Cortex of kidney (tissue), 1 donor: ENCODE measurements around the gene DNAJC3.
"Not testable (repeated sequence)": the region's sequence is repeated elsewhere in the genome, so short reads cannot be mapped to it uniquely, and the experiment has no call there.

Source experiments
- DNase-seq: peaks from one replicate; lab custom pipeline; 2025; lab: John Stamatoyannopoulos, UW

Gene DNAJC3

DNA sequence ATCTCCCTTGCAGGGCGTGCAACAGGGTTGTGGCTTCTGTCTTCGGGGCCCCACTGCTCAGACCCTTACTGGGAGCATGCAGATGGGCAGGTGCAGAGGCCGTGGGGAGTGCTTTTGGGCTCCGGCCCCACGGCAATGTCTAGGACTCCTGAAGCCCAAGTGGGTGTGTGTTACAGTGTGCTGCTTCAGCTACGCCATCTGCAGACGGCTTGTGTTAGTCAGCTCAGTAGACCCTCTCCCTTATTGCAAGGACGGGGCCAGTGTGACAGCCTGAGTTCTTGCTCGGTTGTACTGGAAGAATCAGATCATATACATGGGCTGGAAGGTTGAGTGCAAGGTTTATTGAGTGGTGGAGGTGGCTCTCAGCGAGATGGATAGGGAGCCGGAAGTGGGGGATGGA, 39.3 kb downstream of the DNAJC3 start:
- no peak for DNase-seq

DNA sequence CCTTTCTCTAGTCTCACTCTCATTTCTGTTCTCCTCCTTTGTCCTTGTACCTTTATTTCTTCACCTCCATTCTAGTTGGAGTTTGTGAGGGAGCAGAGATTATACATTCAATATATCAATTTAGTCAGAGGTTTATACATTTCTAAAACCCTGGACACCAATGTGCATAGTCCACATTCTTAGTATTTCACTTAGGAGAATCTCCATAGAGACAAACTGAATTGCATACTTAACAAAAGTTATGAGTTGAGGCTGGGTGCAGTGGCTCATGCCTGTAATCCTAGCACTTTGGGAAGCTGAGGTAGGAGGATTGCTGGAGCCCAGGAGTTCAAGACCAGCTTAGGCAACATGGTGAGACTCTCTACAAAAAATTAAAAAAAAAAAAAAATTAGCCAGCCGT, 45.3 kb downstream of the DNAJC3 start:
- no peak for DNase-seq

DNA sequence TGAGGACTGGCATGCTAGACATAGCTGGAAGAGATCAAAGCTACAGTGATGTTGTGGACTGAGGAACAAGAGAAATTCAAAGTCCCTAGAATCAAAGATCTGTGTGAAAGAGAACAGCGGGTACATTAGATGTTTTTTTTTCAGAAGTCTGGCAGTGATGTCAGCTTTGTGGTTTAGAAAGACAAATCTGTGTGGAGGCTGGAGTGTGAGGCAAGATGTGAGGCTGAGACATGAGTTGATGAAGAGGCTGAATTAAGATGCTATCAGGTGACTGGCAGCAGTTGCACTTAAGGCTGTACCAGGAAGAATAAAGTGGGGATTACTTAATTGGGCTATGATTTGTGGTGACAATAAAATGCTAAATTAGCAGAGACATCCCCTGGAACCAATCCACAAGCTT, 46.5 kb downstream of the DNAJC3 start:
- DNase-seq, result no peak

DNA sequence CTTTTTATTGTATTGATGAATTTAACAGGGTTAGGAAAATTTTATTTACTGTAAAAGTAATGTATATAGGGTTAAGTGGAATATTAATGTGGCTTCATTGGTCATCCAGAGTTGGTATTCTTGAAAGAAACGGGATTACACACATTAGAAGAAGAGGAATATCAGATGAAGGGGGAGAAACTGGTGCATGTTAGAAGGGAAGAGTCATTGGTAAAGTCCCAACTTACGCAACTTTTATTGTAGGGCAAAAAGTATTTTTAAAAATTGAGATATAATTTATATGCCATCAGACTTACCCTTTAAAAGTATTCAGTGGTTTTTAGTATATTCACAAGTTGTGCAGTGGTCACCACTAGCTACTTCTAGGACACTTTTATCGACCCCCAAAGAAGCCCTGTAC, 47.3 kb downstream of the DNAJC3 start:
- no peak for DNase-seq

DNA sequence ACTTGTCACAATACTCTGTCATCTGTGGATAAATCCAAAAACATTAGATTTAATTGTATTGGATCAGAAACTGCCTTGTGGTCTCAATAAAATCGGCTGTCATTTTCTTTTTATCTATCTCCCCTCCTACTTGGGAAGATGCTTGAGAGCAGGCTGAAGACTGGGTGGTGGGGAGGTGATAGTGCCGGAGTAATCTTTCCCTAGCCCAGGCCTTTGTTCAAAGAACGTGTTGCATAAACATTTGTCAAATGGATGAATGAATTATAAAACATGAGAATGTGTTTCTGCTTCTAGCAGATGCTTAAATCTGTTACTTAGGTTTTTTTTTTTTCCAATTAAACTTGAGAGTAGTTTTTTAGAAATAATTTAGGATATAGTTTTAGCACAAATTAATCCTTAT, 49.9 kb downstream of the DNAJC3 start:
- DNase-seq, result no peak

DNA sequence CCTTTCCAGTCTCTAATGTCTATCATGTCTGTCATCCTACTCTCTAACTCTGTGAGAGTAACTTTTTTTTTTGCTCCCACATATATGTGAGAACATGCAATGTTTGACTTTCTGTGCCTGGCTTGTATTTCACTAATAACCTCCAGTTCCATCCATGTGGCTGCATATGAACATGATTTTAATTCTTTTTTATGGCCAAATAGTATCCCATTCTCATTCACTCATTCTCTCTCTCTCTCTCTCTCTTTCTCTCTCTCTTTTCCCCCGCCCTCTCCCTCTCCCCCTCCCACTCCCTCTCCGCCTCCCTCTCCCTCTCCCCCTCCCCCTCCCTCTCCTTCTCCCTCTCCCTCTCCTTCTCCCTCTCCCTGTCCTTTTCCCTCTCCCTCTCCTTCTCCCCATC, 52.0 kb downstream of the DNAJC3 start:
- DNase-seq, result no peak

DNA sequence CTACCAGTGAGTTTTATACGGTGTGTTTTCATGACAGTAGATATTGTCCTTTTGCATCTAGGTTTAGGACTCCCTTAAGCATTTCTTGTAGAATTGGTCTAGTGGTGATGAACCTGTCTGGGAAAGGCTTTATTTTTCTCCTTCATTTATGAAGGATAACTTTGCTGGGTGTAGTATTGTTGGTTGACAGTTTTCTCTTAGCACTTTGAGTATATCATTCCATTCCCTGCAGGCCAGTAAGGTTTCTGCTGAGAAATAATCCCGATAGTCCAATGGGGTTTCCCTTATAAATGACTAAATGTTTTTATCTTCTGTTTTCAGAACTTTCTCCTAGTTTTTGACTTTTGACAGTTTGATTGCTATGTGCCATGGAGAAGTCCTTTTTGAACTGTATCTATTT, 57.2 kb downstream of the DNAJC3 start:
- DNase-seq, result no peak

DNA sequence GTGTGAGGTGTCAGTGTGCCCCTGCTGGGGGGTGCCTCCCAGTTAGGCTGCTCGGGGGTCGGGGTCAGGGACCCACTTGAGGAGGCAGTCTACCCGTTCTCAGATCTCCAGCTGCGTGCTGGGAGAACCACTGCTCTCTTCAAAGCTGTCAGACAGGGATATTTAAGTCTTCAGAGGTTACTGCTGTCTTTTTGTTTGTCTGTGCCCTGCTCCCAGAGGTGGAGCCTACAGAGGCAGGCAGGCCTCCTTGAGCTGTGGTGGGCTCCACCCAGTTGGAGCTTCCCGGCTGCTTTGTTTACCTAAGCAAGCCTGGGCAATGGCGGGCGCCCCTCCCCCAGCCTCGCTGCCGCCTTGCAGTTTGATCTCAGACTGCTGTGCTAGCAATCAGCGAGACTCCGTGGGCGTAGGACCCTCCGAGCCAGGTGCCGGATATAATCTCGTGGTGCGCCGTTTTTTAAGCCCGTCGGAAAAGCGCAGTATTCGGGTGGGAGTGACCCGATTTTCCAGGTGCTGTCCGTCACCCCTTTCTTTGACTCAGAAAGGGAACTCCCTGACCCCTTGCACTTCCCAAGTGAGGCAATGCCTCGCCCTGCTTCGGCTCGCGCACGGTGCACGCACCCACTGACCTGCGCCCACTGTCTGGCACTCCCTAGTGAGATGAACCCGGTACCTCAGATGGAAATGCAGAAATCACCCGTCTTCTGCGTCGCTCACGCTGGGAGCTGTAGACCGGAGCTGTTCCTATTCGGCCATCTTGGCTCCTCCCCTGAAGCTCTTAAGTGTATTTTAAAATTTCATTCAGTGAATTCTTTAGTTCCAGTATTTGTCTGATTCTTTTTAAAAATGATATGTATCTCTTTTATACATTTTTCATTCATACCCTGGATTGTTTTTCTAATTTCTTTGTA, 63.4 kb downstream of the DNAJC3 start:
- DNase-seq, result not testable (repeated sequence)

DNA sequence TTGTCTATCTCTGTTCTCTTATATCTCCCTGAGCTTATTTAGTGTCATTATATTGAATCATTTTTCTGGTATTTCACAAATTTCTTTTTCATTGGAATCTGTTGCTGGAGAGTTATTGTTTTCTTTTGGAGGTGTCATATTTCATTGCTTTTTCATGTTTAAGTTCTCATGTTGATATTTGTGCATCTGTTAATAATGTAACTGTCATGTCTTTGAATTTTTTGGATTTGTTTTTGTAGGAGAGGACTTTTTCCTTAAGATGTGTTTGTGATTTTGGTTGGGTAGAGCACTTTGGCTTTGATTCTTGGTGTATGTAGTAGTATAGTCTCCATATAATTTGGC, 64.0 kb downstream of the DNAJC3 start:
- DNase-seq, result no peak

DNA sequence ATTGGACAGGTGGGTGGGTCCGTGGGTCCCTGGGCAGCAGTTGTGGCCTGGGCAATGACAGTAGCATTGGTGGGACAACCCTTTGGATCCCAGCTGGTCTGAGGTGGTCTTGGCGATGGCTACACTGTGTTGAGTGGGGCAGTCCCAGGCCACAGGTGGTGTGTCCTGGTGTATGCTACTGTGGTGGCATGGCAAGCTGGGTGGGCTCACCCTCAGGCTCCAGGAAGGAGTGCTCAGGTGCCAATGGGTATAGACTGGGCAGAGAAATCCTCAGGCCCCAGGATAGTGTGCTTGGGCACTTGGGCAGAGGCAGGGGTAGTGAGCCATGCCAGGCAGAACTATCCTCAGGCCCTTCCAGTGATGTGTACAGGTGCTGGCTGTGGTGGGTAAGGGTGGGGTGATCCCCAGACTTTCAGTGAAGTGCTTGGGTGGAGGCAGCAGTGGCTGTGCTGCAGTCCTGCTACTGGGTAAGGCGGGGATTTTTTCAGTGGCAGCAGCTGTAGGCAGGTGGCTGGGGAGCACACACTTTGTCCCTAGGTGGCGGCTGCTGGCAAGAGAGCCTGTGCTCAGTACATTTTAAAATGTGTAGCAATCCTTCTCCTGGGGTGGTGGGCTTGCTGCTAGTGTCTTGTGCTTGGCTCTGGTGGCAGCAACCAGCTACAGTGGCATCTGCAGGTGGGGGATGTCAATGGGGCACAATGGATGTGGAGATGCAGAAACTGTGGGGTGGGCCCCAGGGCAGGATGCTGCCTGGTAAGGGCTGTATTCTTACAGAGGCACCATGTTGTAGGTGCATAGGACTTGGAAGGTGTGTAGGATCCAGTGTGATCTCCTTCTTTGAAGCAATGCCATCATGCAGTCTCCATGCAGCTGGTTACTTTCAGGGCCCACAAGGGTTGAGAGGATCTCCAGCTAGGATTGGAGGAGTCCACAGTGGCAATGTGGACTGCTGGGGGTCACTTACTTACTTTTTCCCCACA, 64.9 kb downstream of the DNAJC3 start:
- no peak for DNase-seq

DNA sequence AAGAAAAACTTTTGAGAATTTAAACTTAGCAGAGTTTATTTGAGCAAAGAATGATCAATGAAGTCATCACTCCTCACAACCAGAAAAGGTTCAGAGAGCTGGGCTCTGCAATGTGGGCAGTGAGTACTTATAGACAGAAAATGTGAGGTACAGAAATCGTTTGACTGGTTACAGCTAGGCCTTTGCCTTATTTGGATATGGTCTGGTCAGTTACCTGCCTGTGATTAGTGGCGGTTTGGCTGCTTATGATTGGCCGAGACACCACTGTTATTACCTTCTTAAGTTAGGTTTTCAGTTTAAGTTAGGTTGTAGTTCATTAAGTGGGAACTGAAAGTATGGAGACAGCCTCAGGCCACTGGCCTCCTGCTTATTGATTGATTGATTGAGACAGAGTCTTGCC, 66.3 kb downstream of the DNAJC3 start:
- no peak for DNase-seq

DNA sequence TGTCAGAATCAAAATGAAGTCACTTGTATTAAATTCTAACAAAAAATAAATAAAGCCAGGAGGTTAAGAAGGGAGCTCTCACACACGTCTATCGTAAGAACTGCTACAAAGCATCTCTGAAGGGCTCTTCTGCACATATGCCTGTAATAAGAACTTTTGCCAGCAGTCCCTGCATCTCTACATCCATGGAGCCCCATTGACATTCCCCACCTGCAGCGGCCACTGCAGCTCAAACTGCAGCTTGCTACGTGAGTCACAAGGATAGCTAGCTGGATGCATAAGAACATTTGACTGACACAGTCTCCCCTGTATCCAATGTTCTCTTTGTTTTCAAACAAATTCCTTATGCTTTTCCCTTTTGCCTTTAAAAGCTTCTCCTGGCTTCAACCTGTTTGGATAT, 68.3 kb downstream of the DNAJC3 start:
- no peak for DNase-seq

DNA sequence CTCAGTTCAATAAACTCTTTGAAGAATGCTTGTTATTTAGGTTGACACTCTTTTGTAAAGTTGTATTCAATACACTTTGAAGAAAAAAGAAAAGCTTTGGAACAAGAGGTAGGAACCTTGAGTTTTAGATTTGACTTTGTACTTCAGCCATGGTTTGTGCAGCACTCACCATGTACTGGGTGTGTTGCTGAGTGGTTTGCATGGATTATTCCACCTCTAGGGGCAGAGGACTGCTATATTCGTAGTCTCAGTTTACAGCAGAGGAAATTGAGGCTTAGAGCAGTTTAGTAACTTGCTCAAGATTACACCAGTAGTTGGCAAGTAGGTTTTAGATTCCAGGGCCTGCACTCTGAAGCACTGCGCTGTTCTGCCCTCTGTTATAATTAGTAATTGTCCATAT, 68.8 kb downstream of the DNAJC3 start:
- no peak for DNase-seq

DNA sequence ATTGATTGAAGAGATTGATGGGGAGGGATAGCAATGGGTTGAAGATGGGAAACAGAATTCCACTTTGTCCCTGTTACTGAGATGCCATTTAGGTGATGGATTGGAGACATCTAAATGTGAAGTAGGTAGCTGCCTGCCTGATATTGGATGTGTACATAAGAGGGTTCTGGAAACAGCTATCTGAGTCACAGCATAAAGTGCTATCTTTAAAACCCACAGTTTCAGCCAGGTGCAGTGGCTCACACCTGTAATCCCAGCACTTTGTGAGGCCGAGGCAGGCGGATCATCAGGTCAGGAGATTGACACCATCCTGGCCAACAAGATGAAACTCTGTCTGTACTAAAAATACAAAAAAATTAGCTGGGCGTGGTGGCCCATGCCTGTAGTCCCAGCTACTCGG, 72.6 kb downstream of the DNAJC3 start:
- no peak for DNase-seq

DNA sequence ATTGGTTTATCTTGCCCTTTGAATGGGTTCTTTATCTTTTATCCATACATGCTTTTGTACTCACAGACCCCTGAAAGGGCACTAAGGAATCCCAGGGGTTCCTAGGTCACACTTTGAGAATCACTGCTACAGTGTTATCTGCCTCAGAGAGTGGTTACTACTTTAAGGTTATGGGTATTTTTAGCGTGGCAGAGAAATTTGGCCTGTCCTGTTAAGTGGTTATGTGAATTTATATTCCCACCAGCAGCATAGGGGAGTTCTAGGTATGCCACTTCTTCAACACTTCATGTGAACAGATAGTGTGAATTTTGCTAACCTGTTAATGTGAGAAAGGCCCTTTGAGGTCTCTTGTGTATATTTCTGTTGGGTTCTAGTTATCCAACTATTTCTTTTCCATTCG, 75.7 kb downstream of the DNAJC3 start:
- DNase-seq, result no peak

DNA sequence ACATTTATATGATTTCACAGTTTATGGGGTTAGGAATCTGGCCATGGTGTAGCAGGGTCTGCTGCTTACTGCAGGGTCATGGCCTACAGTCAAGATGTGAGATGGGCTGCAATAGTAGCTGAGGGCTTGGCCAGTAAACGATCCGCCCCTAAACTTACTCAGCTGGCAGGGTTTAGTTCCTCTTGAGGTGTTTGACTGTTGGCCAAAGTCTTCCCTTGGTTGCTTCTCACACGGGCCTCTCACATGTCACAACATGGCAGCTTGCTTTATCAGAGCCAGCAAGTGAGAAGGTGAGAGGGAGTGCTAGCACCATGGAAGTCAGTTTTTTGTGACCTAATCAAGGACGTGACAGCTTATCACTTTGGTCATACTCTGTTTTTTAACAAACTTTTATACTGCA, 77.1 kb downstream of the DNAJC3 start:
- no peak for DNase-seq

DNA sequence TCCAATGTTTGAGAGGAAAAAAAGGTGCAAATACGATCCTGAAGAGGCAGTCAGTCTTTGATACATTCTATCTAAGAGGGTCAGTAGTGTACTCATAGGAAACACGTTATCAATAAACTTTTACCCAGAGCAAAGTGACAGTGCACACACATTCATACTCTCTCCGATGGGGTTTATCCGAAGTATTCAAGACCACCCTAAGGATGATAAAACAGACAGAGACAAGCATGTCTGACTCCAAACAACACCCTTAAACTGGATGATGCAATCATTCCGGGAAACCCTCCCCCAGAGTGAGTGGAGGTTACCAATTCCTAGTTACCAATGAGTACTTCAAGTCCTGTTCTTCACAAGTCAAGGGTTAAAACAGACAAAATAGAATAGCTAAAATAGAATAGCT, 79.1 kb downstream of the DNAJC3 start:
- no peak for DNase-seq

DNA sequence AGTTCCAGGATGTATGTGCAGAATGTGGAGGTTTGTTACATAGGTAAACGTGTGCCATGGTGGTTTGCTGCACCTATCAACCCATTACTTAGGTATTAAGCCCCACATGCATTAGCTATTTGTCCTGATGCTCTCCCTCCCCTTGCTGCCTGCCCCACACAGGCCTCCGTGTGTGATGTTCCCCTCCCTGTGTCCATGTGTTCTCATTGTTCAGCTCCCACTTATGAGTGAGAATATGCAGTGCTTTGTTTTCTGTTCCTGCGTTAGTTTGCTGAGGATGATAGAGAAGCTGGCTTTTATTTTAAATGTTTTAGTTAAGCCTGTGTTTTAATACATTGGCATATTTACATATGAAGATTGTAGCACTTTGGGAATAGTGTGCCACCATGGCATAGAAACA, 85.7 kb downstream of the DNAJC3 start:
- not testable (repeated sequence) for DNase-seq

DNA sequence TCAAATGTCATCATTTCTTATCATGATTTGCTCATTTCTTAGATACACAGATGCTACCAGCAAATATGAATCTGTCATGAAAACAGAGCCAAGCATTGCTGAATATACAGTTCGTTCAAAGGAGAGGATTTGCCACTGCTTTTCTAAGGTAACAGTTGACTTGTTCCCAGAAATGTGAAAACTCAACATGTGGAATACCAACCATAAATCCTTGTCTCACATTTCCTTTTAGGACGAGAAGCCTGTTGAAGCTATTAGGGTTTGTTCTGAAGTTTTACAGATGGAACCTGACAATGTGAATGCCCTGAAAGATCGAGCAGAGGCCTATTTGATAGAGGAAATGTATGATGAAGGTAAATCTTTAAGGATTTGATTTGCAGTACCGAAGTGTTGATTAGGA, 86.7 kb downstream of the DNAJC3 start:
- no peak for DNase-seq

DNA sequence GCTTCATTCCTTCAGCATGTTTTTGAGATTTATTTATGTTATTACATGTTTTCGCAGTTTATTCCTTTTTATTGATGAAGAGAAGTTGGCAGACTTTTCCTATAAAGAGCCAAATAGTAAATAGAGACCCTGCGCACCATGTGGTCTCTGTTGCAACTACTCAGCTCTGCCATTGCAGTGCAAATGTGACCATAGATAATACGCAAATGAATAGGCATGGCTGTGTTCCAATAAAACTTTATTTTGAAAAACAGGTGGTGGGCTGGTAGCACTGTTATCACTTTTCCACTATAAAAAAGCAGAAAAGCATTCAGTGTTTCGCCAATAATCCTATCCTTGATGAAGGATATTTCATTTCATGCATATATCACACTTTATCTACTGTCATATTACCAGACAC, 95.0 kb downstream of the DNAJC3 start:
- no peak for DNase-seq

DNA sequence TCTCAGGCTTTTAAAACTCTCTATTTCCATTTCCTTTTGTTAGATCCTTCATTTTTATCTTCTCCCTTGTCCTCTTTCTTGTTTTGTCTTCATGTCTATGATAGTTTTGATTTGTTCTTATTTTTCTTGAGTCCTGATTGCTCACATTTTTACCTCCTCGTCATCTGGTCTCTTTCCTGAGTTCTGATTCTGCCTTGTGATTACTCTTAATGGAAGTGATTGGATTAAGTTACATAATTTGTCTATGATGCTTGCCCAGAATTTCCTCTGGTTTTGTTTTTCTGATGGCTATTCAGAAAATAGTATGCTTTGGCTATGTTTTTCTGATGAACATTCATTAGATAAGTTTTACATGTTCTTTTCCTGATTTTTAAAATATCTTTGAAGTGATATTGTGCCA, 102.6 kb downstream of the DNAJC3 start:
- no peak for DNase-seq

DNA sequence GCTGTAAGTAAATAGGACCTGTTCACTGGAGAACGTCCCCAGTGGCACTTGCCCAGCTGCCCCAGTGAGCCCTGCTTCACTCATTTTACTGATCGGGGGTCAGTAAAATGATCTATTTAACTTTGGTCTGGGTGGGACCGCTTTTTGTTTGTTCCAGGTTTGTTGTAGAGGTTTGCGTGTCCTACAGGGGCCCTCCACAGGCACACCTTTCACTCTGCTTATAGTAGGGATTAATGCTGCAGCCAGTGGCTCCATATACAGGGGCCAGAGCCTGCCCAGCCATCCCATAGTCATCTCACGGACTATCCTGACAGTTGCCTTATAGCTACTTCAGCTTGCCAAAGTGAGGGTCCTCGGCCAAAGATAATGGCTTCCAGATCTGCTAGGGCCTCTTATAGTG, 104.1 kb downstream of the DNAJC3 start:
- no peak for DNase-seq

DNA sequence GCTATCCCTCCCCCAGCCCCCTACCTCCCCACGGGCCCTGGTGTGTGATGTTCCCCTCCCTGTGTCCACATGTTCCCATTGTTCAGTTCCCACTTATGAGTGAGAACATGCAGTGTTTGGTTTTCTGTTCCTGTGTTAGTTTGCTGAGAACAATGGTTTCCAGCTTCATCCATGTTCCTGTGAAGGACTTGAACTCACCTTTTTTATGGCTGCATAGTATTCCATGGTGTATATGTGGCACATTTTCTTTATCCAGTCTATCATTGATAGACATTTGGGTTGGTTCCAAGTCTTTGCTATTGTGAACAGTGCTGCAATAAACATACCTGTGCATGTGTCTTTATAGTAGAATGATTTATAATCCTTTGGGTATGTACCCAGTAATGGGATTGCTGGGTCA, 105.0 kb downstream of the DNAJC3 start:
- not testable (repeated sequence) for DNase-seq
